NCI-H345 treated with DMSO at 0.1 percent for 48 hours (cell line): Measurements from ENCODE around the gene METTL6.
"Not testable (repeated sequence)": the region's sequence is repeated elsewhere in the genome, so short reads cannot be mapped to it uniquely, and the experiment has no call there.

ENCODE experiments used
- DNase-seq: peaks from one replicate; lab custom pipeline; 2025; ENCODE audit not compliant: unreplicated experiment; lab: John Stamatoyannopoulos, UW

The METTL6 gene

DNA sequence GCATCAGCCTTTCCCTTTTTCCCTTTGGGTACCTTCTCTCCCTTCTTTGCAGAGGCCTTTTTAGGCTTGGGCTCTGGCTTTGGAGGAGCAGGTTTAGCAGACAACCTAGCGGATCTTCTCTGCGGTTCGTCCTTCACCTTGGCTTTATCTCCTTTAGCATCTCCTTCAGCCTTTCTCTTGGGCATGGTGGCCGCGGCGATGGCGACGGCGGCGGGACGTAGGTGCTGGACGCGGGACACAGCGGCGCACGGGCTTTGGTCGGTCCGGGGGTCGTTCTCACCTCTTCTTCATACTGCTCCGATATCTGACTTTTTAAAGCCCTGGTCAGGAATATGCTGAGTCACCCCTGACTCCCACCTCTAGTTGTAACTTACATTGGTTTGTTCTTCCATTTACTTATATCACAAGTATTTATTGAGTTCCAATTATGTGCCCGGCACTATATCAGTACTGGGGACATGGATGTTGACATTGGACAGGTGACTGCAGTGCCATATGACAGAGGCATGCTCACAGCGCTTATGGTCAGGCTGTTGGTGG lies 51.8 kb downstream of the METTL6 start:
- no peak for DNase-seq

DNA sequence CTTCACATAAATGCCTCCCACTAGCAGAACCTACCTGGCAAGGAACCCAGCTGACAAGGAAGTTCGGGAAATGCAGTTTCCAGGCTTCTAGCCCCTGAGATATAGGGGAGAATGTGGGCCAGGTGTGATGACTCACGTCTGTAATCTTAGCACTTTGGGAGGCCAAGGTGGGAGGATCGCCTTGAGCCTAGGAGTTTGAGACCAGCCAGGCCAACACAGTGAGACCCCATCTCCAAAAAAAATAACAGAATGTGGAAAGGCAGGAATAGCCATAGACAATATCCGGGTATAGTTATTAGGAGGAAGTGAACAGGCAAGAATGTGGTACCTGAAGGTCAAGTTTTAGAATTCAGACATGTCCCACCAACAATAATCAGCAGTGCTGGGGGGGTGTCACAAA lies 54.4 kb downstream of the METTL6 start:
- no peak for DNase-seq

DNA sequence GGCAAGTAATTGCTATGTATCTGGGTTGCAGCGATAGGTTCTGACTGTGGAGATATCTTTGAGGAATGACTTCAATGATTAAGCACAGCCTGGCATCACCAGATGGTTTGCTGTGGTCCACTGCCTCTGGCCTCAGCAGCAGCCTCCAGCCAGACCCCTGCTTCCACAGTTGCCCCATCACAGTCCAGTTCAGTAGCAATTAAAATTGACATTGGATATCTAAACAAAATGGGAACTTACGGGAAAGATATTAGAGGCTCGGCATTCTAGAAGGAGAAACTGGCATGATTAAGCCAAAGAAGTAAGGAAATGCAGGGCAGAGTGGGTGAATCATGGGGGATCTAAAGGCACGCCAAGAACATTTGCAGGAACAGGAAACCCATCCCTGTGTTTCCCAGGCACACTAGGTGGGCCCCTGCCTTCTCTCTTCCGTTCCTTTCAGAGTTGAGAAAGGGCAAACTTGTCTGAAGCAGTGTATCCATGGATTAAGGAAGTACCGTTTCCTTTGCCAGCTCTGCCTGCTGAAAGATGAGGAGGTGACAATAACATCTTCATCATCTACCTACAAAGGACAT lies 58.7 kb downstream of the METTL6 start:
- DNase-seq: no peak

DNA sequence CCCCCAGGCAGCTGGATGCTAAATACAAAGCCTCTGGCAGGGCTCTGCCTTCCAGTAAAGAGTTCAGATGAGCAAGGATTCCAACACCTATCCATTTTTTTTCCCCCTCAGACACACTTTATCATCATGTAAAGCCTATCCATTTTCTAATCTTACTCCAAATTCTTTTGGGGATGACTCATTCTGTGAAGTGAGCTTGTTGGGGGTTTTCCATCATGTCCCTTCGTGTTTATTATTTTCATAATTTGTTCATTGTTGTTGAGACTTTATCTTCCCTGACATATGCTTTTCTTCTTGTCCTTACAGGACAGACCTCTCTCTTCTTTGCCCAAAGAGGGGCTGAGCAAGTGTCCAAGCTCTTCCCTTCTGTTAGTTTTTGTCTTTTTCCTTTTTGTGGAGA lies 60.3 kb downstream of the METTL6 start:
- DNase-seq: no peak

DNA sequence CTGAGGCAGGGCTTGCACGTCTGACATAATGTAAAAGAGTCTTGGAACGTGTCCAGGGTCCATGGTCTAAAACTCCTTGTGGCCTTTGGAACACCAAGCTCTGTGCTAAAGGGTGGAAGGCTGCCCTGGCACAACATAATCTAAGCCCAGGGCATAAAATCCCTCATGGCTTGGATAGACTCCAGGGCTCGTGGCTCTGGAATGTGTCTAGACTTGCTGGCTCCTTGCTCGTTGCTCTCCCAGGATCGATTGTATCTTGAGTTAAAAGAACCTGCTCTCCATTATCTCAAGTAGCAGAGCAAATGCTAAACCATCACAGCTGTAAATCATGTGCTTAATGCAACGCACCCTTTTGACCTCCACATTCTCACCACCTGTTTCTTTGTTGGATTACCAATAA lies 63.3 kb downstream of the METTL6 start:
- not testable (repeated sequence) for DNase-seq

DNA sequence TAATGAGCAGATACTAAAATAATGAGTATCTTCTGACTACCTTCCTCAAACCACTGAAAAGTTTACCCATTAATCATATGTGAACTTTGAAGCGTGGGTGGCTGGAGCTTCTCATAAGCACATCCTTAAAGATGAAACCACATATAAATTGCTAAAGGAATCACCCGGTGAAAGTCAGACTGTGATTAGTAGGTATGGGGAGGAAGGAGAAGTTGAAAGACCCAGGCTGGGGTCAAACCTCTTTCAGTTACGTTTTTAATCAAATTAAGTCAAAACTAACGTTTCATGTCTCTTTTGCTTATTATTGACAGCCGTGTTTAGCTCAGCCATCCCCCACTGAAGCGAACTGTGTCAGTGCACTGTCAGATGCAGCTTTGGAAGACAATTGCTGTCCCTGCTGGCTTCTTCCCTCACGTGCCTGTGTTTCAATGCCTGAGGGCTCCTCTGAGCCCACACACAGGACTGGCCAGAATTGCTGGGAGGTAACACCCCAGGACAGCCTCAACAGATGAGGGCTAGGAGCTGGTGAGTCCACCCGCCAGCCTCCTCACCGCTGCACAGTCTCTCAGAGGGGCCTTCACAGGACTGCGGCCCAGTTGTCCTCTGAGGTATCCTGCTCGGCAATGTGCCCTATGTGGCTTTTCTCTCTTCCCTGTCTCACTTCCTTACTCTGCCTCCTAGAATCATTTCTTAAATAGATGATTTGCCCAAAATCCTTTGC lies 65.7 kb downstream of the METTL6 start:
- DNase-seq: no peak

DNA sequence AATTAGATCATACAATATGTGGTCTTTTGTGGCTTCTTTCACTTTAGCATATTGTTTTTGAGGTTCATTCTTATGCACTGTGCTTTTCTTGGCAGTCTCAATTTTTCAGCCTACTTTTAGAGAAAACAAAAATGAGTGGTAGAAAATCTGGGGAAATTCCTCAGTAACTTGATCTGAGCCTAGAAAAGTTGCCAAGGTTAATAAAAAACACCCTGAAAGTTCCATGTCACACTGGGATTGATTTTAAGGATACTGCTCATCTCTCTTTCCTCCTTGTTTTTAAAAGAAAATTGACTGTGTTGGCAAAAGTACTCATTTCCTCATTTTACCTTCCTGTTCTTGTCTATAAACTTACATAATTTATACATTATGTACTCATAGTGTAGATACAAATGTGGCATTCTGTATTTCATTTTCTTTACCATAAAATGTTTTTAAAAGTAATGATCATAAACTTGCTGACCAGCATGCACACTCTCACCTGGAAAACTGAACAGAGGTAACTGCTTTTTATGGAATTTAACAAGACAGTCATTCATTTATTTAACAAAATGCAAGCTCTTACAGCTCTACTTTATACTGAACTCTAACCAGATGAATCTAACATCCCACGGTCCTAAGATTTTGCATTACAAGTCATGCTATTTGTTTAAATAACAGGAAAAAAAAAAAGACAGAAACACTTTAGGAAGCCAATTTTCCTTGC lies 66.4 kb downstream of the METTL6 start:
- DNase-seq: no peak
